GM19438 (cell line): ENCODE data around the gene CDKN1A.
A peak's percentile ranks its signal among the peaks of the same experiment; 100 is the strongest.

Source experiments
- ATAC-seq: cut with Tn5 transposase; IDR thresholded peaks from one replicate; pipeline ENCODE4 v1.9.1; 2021; ENCODE audit warnings: low read depth; ENCODE audit not compliant: unreplicated experiment

CDKN1A gene

DNA sequence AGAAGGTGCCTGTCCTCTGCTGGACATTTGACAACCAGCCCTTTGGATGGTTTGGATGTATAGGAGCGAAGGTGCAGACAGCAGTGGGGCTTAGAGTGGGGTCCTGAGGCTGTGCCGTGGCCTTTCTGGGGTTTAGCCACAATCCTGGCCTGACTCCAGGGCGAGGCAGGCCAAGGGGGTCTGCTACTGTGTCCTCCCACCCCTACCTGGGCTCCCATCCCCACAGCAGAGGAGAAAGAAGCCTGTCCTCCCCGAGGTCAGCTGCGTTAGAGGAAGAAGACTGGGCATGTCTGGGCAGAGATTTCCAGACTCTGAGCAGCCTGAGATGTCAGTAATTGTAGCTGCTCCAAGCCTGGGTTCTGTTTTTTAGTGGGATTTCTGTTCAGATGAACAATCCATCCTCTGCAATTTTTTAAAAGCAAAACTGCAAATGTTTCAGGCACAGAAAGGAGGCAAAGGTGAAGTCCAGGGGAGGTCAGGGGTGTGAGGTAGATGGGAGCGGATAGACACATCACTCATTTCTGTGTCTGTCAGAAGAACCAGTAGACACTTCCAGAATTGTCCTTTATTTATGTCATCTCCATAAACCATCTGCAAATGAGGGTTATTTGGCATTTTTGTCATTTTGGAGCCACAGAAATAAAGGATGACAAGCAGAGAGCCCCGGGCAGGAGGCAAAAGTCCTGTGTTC is 1.3 kb upstream of the CDKN1A start:
- no peak for ATAC-seq

DNA sequence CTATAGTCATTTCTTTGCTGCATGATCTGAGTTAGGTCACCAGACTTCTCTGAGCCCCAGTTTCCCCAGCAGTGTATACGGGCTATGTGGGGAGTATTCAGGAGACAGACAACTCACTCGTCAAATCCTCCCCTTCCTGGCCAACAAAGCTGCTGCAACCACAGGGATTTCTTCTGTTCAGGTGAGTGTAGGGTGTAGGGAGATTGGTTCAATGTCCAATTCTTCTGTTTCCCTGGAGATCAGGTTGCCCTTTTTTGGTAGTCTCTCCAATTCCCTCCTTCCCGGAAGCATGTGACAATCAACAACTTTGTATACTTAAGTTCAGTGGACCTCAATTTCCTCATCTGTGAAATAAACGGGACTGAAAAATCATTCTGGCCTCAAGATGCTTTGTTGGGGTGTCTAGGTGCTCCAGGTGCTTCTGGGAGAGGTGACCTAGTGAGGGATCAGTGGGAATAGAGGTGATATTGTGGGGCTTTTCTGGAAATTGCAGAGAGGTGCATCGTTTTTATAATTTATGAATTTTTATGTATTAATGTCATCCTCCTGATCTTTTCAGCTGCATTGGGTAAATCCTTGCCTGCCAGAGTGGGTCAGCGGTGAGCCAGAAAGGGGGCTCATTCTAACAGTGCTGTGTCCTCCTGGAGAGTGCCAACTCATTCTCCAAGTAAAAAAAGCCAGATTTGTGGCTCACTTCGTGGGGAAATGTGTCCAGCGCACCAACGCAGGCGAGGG is 594 bp upstream of the CDKN1A start:
- ATAC-seq: no peak

DNA sequence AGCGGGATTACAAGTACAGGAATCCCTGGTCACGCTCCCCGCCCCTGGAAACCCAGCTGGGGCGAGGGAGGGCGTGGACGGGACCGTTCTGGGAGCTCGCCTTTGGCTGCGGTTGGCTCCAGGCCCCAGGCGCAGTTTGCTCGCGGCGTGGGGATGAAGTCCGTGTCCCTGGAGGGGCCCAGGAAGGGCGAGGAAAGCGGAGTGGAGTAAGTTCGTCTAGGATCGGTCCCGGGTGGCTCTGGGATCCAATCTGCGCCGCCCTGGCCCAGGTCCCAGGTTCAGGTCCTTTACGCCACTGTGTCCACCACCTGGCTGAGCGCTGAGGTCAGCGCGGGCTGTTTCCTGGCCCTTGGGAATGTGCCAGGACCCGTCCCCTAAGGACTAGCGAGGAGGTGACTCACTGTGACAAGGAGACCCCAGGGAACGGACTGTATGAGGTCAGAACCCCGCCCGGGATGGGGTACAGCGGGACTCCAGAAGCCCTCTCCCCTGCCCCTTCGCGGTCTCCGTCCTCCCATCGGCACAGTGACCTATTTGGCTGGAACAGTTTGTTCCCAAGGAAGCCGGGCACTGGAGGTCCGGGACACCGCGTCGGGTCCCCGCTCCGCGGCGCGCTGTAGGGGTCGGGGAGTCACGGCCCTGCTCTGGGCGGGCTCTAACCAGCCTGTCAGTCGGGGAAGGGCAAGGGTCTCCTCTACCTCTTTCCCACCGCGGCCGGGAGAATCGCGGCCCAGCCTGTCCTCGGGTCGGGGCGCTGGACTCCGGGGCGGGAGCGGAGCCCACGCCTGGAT is 724 bp downstream of the CDKN1A start:
- no peak for ATAC-seq

DNA sequence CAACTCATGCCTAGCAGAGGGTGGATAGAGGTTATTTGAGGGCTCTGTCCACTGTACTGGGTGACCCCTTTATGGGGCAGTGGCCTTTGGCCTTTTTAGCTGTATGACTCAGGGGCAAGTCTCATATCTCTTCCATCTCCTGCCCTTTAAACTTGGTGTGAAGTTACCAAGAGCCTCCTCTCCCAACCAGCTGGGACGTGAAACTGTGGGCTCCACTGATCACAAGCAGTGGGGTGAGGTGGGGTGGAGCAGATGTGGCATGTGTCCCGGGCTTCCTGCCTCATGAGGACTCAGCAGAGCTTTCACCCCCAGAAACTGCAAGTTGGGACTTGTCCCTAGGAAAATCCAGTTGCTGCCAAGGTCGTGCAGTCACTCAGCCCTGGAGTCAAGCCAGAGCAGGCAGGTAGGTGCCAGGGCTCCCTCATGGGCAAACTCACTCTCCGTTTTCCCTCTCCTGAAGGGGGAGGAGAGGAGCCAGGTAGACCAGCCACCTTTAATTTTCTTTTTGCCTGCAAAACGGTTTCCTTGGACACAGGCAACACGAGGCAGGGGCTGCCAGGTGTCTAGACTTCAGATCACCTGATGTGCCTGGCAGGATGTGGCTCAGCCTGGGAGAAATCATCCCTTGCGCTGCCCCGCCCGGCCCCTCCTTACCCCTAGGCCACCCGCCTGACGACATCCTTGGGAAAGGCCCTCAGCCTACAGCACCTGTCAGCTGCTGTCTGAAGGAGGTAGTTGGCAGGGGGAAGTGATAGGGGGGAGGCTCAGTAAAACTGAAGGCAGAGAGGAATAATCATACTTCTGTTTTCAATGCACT is 4.0 kb downstream of the CDKN1A start:
- ATAC-seq: no peak

DNA sequence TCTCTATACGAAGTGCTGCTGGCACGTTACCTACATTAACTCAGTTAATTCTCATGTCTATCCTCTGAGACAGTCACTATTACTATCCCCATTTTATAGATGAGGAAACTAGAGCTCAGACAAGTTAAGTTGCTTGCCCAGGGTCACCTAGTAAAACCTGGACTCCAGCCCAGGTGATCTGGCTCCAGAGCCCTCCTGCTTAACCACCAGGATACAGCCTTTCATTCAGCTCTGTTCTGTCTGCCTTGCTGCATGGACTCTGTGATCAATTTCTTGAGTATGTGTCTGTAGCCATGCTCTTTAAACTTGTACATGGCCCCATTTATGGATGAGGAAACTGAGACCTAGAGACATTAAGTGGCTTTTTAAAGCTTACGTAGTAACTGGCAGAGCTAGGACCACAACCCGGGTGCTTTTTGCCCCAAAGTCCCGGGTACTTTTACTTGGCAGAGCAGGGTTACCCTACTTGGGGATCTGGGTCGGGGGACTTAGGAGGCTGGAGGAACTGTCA is 4.7 kb downstream of the CDKN1A start:
- ATAC-seq: no peak

DNA sequence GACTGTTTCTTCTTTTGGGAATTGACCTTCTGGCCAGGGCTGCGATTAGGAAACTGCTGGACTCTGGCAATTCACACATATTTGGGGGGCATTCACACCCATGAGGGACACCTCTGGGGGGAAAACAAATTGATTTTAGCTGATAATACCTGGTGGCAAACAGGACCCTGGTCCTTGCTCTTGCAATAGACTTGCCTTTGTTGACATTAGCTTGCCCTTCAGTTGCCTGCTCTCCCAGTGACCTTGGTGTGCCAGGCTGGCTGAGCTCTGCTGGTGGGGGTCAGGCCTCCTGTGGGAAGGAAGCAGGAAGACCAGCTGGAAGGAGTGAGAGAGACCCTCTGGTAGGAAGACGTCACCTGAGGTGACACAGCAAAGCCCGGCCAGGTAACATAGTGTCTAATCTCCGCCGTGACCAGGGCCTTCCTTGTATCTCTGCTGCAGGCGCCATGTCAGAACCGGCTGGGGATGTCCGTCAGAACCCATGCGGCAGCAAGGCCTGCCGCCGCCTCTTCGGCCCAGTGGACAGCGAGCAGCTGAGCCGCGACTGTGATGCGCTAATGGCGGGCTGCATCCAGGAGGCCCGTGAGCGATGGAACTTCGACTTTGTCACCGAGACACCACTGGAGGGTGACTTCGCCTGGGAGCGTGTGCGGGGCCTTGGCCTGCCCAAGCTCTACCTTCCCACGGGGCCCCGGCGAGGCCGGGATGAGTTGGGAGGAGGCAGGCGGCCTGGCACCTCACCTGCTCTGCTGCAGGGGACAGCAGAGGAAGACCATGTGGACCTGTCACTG is 5.3 kb downstream of the CDKN1A start:
- no peak for ATAC-seq

DNA sequence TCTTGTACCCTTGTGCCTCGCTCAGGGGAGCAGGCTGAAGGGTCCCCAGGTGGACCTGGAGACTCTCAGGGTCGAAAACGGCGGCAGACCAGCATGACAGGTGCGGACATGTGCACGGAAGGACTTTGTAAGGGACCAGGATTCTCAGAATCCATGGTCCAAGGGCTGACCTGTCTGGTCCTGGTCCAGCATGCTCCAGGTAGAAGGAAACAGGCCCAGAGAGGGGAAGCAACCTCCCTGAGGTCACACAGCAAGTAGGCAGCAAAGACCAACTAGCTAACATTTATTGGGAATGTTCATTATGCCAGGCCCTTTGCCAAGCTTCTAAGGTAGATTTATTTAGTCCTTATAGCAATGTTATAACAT is 5.9 kb downstream of the CDKN1A start:
- ATAC-seq: no peak

DNA sequence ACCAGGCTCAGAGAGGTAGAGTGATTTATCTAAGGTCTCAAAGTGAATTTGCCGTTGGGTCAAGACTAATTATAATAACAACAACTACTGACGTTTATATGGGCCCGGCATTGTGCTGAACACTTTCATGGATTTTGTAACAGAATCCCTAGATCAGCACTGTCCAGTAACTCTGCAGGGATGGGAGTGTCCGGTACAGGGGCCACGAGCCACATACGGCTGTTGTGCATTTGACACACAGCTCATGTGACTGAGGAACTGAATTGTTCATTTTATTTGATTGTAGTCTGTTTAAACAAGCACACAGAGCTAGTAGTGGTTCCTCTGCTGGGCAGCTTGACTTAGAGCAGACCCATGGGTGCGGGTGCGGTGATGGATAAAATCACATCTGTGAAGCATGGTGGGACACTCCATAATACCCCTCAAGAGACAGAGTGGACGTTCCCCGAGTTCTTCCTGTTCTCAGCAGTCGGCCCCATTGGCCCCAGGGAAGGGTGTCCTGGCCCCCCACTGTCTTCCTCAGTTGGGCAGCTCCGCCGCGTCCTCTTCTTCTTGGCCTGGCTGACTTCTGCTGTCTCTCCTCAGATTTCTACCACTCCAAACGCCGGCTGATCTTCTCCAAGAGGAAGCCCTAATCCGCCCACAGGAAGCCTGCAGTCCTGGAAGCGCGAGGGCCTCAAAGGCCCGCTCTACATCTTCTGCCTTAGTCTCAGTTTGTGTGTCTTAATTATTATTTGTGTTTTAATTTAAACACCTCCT is 6.8 kb downstream of the CDKN1A start:
- ATAC-seq: no peak

DNA sequence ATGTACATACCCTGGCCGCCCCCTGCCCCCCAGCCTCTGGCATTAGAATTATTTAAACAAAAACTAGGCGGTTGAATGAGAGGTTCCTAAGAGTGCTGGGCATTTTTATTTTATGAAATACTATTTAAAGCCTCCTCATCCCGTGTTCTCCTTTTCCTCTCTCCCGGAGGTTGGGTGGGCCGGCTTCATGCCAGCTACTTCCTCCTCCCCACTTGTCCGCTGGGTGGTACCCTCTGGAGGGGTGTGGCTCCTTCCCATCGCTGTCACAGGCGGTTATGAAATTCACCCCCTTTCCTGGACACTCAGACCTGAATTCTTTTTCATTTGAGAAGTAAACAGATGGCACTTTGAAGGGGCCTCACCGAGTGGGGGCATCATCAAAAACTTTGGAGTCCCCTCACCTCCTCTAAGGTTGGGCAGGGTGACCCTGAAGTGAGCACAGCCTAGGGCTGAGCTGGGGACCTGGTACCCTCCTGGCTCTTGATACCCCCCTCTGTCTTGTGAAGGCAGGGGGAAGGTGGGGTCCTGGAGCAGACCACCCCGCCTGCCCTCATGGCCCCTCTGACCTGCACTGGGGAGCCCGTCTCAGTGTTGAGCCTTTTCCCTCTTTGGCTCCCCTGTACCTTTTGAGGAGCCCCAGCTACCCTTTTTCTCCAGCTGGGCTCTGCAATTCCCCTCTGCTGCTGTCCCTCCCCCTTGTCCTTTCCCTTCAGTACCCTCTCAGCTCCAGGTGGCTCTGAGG is 7.6 kb downstream of the CDKN1A start:
- no peak for ATAC-seq

DNA sequence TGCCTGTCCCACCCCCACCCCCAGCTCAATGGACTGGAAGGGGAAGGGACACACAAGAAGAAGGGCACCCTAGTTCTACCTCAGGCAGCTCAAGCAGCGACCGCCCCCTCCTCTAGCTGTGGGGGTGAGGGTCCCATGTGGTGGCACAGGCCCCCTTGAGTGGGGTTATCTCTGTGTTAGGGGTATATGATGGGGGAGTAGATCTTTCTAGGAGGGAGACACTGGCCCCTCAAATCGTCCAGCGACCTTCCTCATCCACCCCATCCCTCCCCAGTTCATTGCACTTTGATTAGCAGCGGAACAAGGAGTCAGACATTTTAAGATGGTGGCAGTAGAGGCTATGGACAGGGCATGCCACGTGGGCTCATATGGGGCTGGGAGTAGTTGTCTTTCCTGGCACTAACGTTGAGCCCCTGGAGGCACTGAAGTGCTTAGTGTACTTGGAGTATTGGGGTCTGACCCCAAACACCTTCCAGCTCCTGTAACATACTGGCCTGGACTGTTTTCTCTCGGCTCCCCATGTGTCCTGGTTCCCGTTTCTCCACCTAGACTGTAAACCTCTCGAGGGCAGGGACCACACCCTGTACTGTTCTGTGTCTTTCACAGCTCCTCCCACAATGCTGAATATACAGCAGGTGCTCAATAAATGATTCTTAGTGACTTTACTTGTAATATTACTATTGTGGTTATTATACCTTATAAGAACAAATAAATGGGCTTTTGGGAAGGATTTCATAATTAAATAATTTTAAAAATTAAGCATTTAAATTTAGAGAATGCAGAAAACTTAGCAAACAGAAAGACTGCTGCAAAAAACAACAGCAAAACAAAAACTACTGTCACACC is 8.4 kb downstream of the CDKN1A start:
- ATAC-seq: no peak

DNA sequence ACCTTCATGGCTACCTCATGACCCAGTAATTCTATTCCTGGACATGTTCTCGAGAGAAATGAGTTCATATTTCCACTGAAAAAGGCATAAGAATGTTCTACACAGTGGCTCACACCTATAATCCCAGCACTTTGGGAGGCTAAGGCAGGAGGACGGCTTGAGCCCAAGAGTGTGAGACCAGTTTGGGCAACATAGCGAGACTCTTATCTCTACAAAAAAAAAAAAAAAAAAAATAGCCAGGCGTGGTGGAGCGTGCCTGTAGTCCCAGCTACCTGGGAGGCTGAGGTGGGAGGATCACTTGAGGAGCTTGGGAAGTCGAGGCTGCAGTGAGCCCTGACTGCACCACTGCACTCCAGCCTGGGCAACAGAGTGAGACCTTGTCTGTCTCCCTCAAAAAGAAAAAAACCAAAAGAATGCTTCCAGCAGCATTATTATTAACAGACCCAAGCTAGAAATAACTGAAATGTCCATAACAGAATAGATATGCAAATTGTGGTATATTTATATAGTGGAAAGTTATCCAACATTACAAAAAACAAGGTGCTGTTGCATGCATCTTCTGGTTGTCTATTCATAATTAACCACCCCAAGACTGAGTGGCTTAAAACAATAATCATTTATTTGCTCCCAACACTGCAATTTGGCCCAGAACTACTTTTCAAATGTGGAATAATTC is 9.7 kb downstream of the CDKN1A start:
- no peak for ATAC-seq

DNA sequence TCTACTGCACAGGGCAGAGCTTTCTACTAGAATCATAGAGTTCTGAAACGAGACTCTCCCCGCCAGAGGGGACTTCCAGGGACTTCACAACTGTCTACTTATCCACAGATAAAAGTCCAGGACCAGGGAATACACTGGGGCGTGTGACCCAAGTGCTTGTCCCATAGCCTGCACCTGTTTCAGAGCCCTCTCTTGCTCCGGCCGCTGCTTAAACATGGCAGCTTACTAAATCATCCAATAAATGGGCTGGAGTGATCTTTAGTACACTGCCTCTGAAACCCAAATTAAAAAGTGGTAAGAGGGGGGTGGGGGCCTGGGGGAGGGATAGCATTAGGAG is 10.2 kb downstream of the CDKN1A start:
- no peak for ATAC-seq

DNA sequence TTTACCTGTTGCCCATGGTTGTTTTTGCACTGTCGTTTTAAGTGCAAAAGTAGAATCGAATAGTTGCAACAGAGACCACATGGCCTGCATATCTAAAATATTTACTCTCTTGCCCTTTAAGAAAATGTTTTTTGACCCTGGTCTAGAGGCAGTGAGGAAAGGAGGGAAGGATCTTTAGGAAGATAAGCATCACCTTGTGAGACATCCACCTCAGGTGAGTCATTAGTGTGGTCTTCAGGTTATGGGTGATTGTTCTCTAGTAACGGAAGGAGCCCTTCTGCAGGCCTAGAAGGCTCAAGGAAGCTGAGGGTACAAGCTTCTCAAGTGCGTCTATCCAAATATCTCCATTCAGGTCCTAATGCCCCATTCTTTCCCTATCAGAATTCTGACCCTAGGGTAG is 12.5 kb downstream of the CDKN1A start:
- ATAC-seq: no peak

DNA sequence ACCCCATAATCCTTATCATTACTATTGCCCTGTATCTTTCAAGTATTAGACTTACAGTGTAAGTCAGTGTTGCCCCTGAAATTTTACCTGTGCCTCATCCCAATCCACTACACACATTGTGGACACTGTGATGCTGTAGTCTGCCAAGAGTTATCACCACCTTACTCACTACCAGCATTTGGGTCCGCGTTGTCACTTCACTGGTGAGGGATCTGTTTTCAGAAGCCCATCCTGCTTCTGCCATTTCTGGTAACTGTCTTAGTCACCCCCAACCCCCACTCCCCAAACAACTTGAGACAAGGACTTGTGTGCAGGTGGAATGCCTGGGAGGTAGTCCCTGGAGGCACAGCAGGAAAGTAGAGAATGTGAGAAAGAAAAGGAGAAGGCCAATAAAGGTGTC is 13.1 kb downstream of the CDKN1A start:
- ATAC-seq: no peak

DNA sequence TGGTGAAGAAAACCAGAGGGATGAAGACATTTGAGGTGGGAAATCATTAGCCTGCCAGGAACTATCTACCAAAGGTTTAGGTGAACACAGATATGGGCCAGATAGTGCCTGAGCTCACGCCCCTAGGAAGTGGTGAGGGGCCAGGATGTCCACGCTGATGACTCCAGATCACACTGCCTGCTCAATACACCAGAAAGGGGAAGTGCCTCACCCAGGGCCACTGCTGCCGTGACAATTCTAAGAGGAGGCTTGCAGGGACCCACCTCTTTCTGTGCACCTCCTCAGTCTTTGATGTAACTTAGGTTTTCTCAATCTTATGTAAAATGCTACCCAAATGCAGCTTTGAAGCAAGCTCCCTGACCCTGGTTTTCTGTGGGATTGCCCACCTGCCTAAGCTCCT is 13.7 kb downstream of the CDKN1A start:
- ATAC-seq: peak; percentile 63

DNA sequence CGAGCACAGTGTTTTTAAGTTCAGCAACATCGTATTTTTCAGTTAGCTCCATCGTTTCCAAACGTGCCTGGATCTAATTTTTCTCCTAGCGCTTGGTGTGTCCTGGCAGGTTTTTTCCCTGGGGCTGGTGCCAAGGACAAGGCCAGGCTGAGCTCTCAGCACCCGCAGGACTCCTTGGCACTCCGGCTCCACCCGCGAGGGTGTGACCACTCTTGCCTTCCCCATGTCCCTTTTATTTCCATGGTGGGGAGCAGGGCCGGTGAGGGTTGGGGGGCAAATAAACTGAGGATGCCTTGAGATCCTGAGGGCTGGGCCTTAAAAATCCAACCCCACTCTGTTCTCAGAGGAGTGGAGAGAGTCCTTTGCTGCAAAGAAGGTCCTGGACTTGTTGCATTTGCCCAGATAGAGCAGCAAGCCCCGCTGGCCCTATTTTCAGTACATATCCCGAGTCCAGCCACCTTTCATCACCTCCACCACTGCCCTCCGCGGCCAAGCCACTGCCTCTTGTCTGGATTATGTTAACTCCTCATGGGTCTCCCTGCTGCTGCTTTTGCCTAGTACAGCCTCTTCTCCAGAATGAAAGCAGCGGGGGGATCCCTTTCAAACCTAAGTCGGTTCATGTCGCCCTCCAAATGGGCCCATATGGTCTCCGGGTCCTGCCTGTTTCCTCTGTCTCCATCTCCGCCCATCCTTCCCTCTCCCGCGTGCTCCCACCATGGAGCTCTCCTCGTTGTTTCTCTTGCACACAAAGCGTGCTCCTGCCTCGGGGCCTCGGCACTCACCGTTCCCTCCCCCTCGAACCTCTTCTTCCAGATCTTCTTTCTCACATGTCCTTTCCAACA is 14.6 kb downstream of the CDKN1A start:
- no peak for ATAC-seq
